ENCODE results near the gene EPHB2. TPM values are rescaled to one million over a fixed set of nuclear protein-coding genes. Genes with fewer than 3 reads are reported as not detected.

EPHB2 gene
- total and polyA plus RNA-seq, 2 of the 13 experiments (the other 11 are each of a cell fraction or from before 2014, with no cell fraction given), result 0.03 to 0.11 TPM

DNA sequence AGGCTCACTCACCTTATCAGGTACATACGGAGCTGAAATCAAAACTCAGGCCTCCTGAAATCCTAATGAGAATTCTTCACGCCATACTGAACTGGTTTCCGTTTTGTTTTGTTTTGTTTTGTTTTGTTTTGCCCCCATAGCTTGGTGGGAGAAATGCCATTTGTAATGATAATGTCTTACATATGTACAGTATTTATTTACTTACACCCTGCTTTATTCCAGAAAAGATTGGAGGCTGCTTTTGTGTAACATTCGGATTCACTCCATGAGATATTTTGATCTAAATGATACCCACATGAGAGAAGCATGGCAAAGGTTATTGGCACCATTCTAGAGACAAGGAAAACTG lies 84.7 kb downstream of the EPHB2 start:
- no peaks in the 10 kb centered on the region for H4K20me1 ChIP-seq (ENCODE audit: insufficient read depth, low read length)
- H3K4me2 ChIP-seq (ENCODE audit: low read depth, low read length), result no peak overlapping the region
- H3K4me1 ChIP-seq (ENCODE audit: insufficient read depth, low read length), result peaks cover 15% of the 10 kb centered on the region
- CTCF ChIA-PET (ENCODE audit: low intra/inter-chr PET ratio, low total read pairs), result no interaction called here
- no peaks in the 10 kb centered on the region for H3K9me3 ChIP-seq (ENCODE audit: low read length)
- no peak overlapping the region for H3K27ac ChIP-seq (ENCODE audit: extremely low read length, insufficient read depth, low read length)
- WGBS (ENCODE audit: low lambda C conversion rate), result 18% methylated on average over 4 of the region's 4 CpGs
- TF ChIP-seq LCORL (IDR thresholded peaks at IDR 0.05) (no peak), LCORL (CRISPR knock-in tag; IDR thresholded peaks at IDR 0.05) (no peak), ZNF670 (CRISPR knock-in tag; IDR thresholded peaks at IDR 0.05; ENCODE audit: borderline replicate concordance) (no peak), JUND (CRISPR knock-in tag; IDR thresholded peaks at IDR 0.05) (no peak)
- no peak overlapping the region for H2AFZ ChIP-seq (ENCODE audit: low read length)
- DNase-seq (ENCODE audit: low spot score) (no peak), FAIRE-seq (no peak), ATAC-seq (no peak)
- peaks cover 1 to 21% of the 10 kb centered on the region in 2 experiments; a peak in 3 of 5 replicates for H3K27me3 ChIP-seq (ENCODE audit: control insufficient read depth in 1 of 2, insufficient read depth in 2 of 2, low read length in 2 of 2)
- intact Hi-C loops (cut with micrococcal nuclease; ENCODE audit: unreplicated experiment), result no loop called here
- in situ Hi-C loops (cut with HindIII; ENCODE audit: extremely low pct_ligation_motif_present, low pct_unique_long_range_greater_than_20kb), result no loop called here
- BruUV-seq (replicated peaks), result no TSS peak
- H3K4me3 ChIP-seq (replicated peaks in 1 of 3; ENCODE audit: insufficient read depth in 1 of 3, low read depth in 2 of 3, low read length in 3 of 3), result no peak overlapping the region
- H3K79me2 ChIP-seq (ENCODE audit: insufficient read depth, low read length), result no peaks in the 10 kb centered on the region
- POLR2A ChIA-PET, result interaction anchor here (0.6 kb wide), 1 partner anchor 144 kb away, joined by 3 read pairs; no protein-coding TSS in a partner anchor
- no peaks in the 10 kb centered on the region for H3K36me3 ChIP-seq (replicated peaks in 1 of 2; ENCODE audit: control insufficient read depth in 1 of 2, insufficient read depth in 2 of 2, low read length in 2 of 2)
- no peak overlapping the region for H3K9ac ChIP-seq (ENCODE audit: insufficient read depth, low read depth, low read length)

GRCh38 chr1:22796642-22797041 lies 86.0 kb downstream of the EPHB2 start:
- no peak for FAIRE-seq
- Histone ChIP-seq H3K9me3 (ENCODE audit: low read length) (no peaks in the 10 kb centered on the region), H2AFZ (ENCODE audit: low read length) (no peak overlapping the region), H3K4me1 (ENCODE audit: insufficient read depth, low read length) (peaks cover 3% of the 10 kb centered on the region), H3K4me2 (ENCODE audit: low read depth, low read length) (no peak overlapping the region), H3K4me3 (replicated peaks in 1 of 3; ENCODE audit: insufficient read depth in 1 of 3, low read depth in 2 of 3, low read length in 3 of 3) (no peak overlapping the region), H3K79me2 (ENCODE audit: insufficient read depth, low read length) (no peaks in the 10 kb centered on the region), H4K20me1 (ENCODE audit: insufficient read depth, low read length) (no peaks in the 10 kb centered on the region), H3K36me3 (replicated peaks in 1 of 2; ENCODE audit: control insufficient read depth in 1 of 2, insufficient read depth in 2 of 2, low read length in 2 of 2) (no peaks in the 10 kb centered on the region), H3K9ac (ENCODE audit: insufficient read depth, low read depth, low read length) (no peak overlapping the region), H3K27ac (ENCODE audit: extremely low read length, insufficient read depth, low read length) (no peak overlapping the region), H3K27me3 (ENCODE audit: control insufficient read depth in 1 of 2, insufficient read depth in 2 of 2, low read length in 2 of 2) (peaks cover 1 to 21% of the 10 kb centered on the region in 2 experiments; a peak in 3 of 5 replicates)
- in situ Hi-C loops (cut with HindIII; ENCODE audit: extremely low pct_ligation_motif_present, low pct_unique_long_range_greater_than_20kb), result no loop called here
- DNase-seq (ENCODE audit: low spot score), result no peak
- no peak for ATAC-seq
- TF ChIP-seq ZNF768 (CRISPR knock-in tag; IDR thresholded peaks at IDR 0.05), result peak; percentile 86; the same call in 1 of the 2 replicates
- TF ChIP-seq, protein P1, sequence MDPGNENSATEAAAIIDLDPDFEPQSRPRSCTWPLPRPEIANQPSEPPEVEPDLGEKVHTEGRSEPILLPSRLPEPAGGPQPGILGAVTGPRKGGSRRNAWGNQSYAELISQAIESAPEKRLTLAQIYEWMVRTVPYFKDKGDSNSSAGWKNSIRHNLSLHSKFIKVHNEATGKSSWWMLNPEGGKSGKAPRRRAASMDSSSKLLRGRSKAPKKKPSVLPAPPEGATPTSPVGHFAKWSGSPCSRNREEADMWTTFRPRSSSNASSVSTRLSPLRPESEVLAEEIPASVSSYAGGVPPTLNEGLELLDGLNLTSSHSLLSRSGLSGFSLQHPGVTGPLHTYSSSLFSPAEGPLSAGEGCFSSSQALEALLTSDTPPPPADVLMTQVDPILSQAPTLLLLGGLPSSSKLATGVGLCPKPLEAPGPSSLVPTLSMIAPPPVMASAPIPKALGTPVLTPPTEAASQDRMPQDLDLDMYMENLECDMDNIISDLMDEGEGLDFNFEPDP (CRISPR knock-in tag; conservative IDR thresholded peaks at IDR 0.05), result no peak
- CTCF ChIA-PET (ENCODE audit: low intra/inter-chr PET ratio, low total read pairs), result no interaction called here
- intact Hi-C loops (cut with micrococcal nuclease; ENCODE audit: unreplicated experiment), result no loop called here
- 60% methylated on average over 4 of the region's 4 CpGs for WGBS (ENCODE audit: low lambda C conversion rate)
- POLR2A ChIA-PET, result no interaction called here
- no TSS peak for BruUV-seq (replicated peaks)

All from HepG2 (cell line).